GM18870 (cell line): Measurements from ENCODE around the gene QRFPR.
"Not testable (repeated sequence)": the region's sequence is repeated elsewhere in the genome, so short reads cannot be mapped to it uniquely, and the experiment has no call there.

Experiments
- ATAC-seq: cut with Tn5 transposase; IDR thresholded peaks from one replicate; pipeline ENCODE4 v1.9.1; 2021; ENCODE audit warnings: moderate library complexity; ENCODE audit not compliant: unreplicated experiment

The QRFPR gene

DNA sequence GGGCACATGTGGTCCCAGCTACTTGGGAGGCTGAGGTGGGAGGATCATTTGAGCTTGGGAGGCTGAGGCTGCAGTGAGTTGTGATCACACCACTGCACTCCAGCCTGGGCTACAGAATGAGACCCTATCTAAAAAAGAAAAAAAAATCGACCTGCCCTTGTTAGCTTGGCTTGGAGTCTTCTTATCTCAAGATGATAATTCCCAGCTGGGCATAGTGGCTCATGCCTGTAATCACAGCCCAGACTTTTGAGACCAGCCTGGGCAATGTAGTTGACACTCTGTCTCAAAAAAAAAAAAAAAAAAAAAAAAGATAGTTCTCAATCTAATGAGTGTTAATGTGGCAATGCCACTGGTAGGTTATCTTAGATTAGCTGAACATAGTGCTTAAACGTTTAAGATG, 41.0 kb downstream of the QRFPR start:
- ATAC-seq: no peak

GRCh38 chr4:121339307-121339706, 41.5 kb downstream of the QRFPR start:
- no peak for ATAC-seq

DNA sequence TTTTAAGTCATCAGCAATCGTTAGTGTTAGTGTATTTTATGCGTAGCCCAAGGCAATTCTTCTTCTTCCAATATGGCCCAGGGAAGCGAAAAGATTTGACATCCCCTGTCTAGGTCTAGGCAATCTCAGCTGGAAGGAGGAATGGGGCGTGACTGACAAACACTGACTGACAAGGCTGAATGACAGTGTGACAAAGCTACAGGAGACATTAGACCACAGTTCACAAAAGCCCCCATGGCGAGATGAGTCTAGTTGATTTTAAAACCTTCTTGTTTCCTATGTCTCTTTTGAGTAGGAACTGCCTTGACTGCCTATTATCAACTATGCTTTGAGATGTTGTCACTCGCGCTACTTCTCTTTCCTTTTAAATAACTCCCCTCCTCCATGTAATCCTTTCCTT, 42.3 kb downstream of the QRFPR start:
- ATAC-seq: no peak

DNA sequence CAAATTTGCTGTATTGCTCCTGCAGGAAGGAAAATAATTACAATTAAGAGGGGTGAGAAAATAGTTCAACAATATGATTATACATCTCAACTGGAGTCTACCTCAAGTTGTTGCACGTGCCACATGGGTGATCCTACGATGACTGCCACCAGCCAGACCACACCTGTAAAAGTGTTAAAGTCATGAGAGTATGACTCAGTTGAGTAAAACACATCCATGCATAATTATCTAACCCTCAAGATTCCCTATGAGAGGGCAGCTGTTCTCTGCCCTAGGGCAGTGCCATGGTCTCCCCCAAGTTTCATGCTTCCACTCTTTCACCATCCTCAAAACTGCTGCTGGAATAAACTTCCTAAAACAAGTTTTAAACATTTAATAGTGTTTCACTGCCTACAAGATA, 44.1 kb downstream of the QRFPR start:
- ATAC-seq: no peak

- no peak for ATAC-seq
Observed at GRCh38 chr4:121330180-121330665, 50.6 kb downstream of the QRFPR start.

GRCh38 chr4:121326597-121326996, 54.2 kb downstream of the QRFPR start:
- no peak for ATAC-seq

DNA sequence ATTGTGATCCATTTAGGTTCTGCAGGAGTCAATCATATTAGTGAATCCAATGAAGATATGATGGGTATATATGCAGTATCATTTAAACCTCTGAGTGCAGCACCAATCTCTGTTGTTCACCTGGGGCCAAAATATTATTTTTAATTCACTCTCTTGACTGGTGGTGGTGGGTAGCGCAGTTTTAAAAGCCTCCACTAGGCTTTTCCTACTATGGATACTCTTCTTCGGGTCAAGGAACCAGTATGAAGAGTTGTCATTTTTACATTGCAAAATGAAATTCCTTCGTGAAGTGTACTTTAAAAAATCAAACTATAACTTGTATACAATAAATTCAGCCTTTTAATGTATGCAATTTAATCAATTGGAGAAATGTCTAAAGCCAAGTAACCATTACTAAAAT, 56.5 kb downstream of the QRFPR start:
- no peak for ATAC-seq

- ATAC-seq: no peak
Observed at GRCh38 chr4:121321466-121321865, 59.4 kb downstream of the QRFPR start.

GRCh38 chr4:121316091-121316490, 64.7 kb downstream of the QRFPR start:
- no peak for ATAC-seq

DNA sequence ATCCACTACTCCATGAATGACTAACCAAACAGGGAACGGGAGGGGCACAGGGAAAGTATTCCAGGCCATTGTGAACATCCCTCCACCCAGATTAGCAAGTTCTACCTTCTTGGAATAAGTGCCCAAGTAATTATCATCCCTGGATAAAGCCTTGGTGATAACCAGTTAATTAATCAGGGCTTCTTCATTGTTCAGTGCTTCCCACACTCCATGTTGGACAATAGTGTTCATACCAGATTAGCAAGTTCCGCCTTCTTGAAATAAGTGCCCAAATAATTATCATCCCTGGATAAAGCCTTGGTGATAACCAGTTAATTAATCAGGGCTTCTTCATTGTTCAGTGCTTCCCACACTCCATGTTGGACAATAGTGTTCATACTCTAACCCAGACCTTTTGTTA, 67.4 kb downstream of the QRFPR start:
- ATAC-seq: not testable (repeated sequence)

- no peak for ATAC-seq
Observed at GRCh38 chr4:121308828-121309227, 72.0 kb downstream of the QRFPR start.

DNA sequence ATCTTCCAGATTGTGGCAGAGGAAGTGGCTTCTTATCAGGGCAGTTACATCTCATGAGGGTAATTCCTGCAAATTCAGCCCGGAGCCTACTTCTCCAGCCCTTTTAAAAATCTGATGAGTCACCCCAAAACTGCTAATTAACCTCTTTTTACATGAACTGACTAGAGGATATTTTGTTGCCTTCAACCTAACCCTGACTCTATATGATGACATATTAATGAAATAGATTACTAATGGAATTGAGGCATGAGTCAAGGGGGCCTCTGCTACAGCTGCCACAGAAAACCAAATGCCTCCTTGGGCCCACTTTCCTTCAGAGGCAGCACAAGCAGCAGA, 72.5 kb downstream of the QRFPR start:
- no peak for ATAC-seq

DNA sequence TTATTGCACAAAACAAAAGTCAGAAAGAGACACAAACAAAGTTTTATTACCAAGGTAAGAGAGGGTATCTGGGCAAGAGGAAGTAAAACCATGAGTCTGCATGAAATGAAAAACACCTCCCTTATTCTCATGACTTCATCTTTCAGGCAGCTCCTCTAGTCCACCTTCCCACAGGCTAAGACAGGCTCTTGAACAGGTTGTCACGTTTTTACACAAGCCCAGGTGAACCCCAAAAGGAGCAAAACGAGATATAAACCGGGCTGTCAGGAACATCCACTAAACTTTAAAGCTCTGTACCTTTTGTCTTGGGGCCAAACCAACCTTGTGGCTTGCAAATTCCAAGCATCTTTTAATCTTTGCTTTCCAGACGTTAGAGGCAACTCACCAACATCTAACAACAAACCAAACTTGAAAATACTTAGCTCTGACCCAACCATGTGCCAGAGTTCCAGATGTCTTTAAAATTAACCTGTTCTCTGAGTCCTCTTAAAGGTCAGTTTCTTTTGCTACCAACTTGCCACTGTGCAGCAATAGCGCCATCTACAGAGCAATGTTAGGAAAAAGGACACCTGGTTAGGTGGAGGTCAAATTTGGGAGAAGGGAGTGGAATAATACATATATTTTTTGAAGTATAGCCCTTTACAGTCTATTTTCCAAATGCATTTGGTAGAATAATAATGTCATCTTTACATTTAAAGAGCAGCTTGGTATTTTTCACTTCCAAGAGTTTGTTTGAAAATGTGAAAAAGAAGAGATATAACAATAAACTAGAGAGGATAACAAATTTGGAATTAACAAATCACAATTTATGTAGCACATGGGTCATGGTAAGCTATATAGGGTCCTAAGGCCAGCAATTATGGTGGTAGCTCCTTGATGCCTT, 73.1 kb downstream of the QRFPR start:
- ATAC-seq: peak; percentile 95

DNA sequence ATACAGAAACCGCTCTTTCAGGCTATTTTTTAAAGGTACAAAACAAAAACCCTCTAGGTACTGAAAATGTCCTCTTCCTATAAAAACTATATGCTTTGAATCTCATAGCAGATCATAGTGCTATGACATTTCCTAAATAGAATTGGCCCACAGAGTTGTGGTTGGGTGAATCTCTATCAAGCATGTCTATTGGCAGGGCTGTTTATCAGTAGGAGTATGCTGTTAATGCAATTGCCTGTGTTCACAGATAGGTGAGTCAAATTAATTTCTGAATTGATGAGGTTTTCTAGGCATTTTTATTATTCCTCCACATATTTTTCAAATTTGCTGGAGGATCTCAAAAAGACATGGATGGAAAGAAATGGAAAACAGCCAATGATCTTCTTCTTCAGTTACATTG, 73.9 kb downstream of the QRFPR start:
- peak; percentile 13 for ATAC-seq

- ATAC-seq: no peak
Observed at GRCh38 chr4:121304893-121305292, 75.9 kb downstream of the QRFPR start.

GRCh38 chr4:121299367-121299766, 81.5 kb downstream of the QRFPR start:
- ATAC-seq: no peak

GRCh38 chr4:121283319-121283718, 97.5 kb downstream of the QRFPR start:
- ATAC-seq: no peak

DNA sequence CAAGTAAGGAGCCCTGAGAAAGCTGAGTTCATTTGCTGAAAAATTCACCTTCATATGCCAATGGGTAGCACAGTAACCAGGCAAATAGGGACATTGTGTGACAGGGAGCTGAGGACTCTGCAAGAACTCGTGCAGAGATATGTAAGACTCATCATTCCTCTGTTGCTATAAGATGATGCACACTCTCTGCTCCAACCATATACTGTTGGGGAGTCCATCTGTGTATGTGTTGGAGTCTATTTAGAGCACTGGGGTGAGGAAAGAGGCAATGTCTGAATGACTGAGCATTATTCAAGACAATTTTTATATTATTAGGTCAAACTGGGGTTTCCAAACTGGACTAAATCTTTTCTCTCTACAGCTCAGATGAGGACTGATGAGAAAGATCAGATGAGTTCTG, 100.4 kb downstream of the QRFPR start:
- no peak for ATAC-seq

DNA sequence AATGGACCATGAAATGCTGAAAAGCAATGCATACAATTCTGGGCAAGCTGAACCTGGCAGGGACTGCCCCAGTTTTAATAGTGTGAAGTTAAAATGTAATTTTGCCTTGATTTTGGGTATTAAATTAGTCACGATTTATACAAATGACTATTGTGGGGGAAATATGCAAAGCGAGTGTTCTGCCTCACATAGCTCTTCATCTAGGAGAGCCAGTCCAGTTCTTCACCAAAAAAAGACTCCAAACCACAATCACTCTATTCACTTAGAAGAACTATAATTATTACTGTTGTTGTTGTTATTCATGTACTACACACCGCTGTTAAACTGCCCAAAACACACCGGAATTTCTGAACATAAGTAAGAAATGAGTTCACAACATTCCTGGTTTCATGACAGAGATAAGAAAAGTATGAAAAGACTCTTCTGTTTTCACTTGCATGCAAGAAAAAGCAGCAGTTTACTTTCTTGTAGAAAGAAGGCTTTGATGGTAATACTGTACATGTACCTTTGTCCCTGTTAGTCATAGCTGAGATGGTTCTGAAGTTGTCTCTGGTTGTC, 101.9 kb downstream of the QRFPR start:
- ATAC-seq: peak; percentile 95
